RWPE2 (cell line): ENCODE results near the gene HLA-DQB1.
"Not testable (repeated sequence)": the region's sequence is repeated elsewhere in the genome, so short reads cannot be mapped to it uniquely, and the experiment has no call there.

ENCODE experiments used
- ATAC-seq: fragments of 200-7000 bp; cut with Tn5 transposase; 3 replicates; pipeline ENCODE4 v1.9.1; 2021; ENCODE audit warnings: low read depth
- DNase-seq: peaks from one replicate; pipeline ENCODE4 v3.0.0-alpha.2; 2020; ENCODE audit warnings: low spot score
- H3K27ac ChIP-seq: fragments of 450-650 bp; 2 replicates; pipeline ENCODE4 v1.5.1; 2017; ENCODE audit warnings: mild to moderate bottlenecking; ENCODE audit not compliant: poor library complexity, severe bottlenecking
- H3K27me3 ChIP-seq: fragments of 250-450 bp; sonication (Bioruptor Pico); 2 replicates; pipeline ENCODE4 v1.5.1; 2021; ENCODE audit warnings: mild to moderate bottlenecking, moderate library complexity; ENCODE audit not compliant: insufficient read depth, poor library complexity, severe bottlenecking
- H3K36me3 ChIP-seq: fragments of 250-450 bp; sonication (Bioruptor Pico); 2 replicates; pipeline ENCODE4 v1.5.1; 2020; ENCODE audit warnings: low read depth, mild to moderate bottlenecking, moderate library complexity
- H3K4me1 ChIP-seq: fragments of 250-450 bp; sonication (Bioruptor Pico); 2 replicates; pipeline ENCODE4 v1.5.1; 2021; ENCODE audit warnings: mild to moderate bottlenecking, moderate library complexity; ENCODE audit not compliant: insufficient read depth, poor library complexity, severe bottlenecking
- H3K4me3 ChIP-seq: fragments of 250-450 bp; sonication (Bioruptor Pico); 2 replicates; pipeline ENCODE4 v1.5.1; 2021; ENCODE audit warnings: mild to moderate bottlenecking, moderate library complexity; ENCODE audit not compliant: severe bottlenecking
- H3K9me3 ChIP-seq: fragments of 250-450 bp; sonication (Bioruptor Pico); 2 replicates; pipeline ENCODE4 v1.5.1; 2021; ENCODE audit warnings: mild to moderate bottlenecking, moderate library complexity; ENCODE audit not compliant: severe bottlenecking
- TF ChIP-seq, protein P1 (sequence below): fragments of 450-650 bp; IDR thresholded peaks from one replicate; pipeline ENCODE4 v1.5.1; 2017; ENCODE audit warnings: mild to moderate bottlenecking, moderate library complexity; ENCODE audit not compliant: poor library complexity, severe bottlenecking

Gene HLA-DQB1

DNA sequence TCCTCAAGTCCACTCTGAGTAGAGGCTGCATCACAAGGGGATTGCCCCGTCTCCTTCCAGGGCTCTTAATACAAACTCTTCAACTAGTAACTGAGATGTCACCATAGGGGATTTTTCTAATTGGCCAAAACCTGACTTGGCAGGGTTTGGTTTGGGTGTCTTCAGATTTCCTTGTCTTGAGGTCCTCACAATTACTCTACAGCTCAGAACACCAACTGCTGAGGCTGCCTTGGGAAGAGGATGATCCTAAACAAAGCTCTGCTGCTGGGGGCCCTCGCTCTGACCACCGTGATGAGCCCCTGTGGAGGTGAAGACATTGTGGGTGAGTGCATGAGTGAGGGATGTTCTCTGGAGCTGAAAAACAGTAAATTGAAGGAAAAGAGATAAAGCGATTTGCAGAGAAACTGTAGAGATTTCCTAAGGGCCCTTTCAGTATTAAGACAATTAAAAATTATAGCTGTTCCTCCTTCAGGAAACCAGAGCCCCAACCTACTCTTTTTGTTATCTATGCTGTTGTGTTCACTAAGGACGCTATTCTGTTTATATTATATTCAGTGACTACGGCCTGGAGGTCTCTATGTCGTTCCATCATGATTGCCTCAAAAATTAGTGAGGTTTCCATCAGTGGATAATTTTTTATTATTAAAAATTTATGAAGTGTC is 29.1 kb downstream of the HLA-DQB1 start, which contains the start of gene HLA-DQA1:
TSS of gene HLA-DQA1 (plus strand) at position 188 of the 662 bp plus-strand sequence. CDS start at position 241, 53 bp downstream.
- no peaks in the 10 kb centered on the region for H3K36me3 ChIP-seq
- H3K4me1 ChIP-seq = no peaks in the 10 kb centered on the region
- no peaks in the 10 kb centered on the region for H3K27me3 ChIP-seq
- no peak within 1 kb of the TSS for H3K4me3 ChIP-seq
- no peaks in the 10 kb centered on the region for H3K9me3 ChIP-seq
- H3K27ac ChIP-seq = no peak within 1 kb of the TSS
- no peak for DNase-seq
- TF ChIP-seq, protein P1, sequence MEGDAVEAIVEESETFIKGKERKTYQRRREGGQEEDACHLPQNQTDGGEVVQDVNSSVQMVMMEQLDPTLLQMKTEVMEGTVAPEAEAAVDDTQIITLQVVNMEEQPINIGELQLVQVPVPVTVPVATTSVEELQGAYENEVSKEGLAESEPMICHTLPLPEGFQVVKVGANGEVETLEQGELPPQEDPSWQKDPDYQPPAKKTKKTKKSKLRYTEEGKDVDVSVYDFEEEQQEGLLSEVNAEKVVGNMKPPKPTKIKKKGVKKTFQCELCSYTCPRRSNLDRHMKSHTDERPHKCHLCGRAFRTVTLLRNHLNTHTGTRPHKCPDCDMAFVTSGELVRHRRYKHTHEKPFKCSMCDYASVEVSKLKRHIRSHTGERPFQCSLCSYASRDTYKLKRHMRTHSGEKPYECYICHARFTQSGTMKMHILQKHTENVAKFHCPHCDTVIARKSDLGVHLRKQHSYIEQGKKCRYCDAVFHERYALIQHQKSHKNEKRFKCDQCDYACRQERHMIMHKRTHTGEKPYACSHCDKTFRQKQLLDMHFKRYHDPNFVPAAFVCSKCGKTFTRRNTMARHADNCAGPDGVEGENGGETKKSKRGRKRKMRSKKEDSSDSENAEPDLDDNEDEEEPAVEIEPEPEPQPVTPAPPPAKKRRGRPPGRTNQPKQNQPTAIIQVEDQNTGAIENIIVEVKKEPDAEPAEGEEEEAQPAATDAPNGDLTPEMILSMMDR = no peak
- ATAC-seq = no peak

DNA sequence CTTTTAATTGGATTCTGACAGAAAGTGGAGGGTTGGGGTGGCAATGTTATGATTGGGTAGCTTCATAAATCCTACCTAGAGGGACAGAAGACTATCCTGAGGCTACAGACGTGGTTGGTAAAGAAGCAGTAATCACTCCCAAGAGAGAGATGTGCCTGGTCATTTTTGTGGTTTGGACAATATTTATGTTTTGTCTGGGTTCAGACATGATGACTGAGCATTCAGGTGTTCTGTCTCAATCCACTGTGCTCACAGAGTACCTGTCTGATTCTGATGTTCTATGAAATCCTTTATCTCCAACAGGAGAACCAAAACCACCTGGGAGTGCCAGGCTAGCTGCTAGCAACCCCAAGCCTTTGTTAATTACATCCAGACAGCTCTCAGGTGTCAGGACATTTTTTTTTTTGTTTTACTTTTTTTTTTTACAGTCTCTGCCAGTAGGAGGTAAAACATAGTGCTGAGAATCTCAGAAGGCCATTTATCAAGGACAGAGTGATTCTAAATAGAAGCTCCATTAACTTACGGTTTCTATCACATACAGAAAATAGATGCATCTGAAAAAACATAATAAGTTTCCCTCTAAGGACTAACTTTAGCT is 30.8 kb downstream of the HLA-DQB1 start:
- Histone ChIP-seq H3K9me3 (no peaks in the 10 kb centered on the region), H3K27me3 (no peaks in the 10 kb centered on the region), H3K27ac (no peak overlapping the region), H3K4me1 (no peaks in the 10 kb centered on the region), H3K36me3 (no peaks in the 10 kb centered on the region), H3K4me3 (no peak overlapping the region)
- no peak for ATAC-seq
- TF ChIP-seq, protein P1 = no peak
- no peak for DNase-seq

DNA sequence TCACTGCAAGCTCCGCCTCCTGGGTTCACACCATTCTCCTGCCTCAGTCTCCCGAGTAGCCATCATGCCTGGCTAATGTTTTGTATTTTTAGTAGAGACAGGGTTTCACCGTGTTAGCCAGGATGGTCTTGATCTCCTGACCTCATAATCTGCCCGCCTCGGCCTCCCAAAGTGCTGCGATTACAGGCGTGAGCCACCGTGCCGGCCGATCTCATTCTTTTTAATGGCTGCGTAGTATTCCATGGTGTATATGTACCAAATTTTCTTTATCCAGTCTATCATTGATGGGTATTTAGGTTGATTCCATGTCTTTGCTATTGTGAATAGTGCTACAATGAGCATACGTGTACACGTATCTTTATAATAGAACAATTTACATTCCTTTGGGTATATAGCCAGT is 36.7 kb downstream of the HLA-DQB1 start:
- not testable (repeated sequence) for H3K36me3 ChIP-seq, H3K4me3 ChIP-seq, H3K4me1 ChIP-seq, H3K27ac ChIP-seq, H3K9me3 ChIP-seq, H3K27me3 ChIP-seq, ATAC-seq, DNase-seq

DNA sequence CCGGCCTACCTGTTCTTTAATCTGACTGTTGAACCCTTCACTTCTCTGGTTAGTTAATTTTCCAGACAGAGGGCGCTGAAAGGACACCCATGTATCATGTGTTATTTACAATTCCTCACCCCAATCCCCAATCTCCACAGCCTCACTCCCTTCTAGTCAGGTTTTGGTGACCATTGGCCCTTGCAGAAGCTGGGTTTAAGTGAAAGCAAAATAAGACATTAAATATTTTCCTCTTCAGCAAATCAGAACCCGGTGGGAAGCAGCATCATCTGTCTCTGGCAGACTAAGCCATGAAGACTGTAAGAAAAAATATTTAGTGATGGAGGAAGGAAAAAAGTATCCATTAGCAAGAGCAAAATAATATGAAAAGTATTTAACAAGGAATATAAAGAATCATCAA is 38.6 kb downstream of the HLA-DQB1 start:
- DNase-seq (no peak), ATAC-seq (no peak)
- Histone ChIP-seq H3K27ac (no peak overlapping the region), H3K4me1 (no peaks in the 10 kb centered on the region), H3K27me3 (no peaks in the 10 kb centered on the region), H3K4me3 (no peak overlapping the region), H3K9me3 (no peaks in the 10 kb centered on the region), H3K36me3 (no peaks in the 10 kb centered on the region)
- TF ChIP-seq, protein P1 = no peak

DNA sequence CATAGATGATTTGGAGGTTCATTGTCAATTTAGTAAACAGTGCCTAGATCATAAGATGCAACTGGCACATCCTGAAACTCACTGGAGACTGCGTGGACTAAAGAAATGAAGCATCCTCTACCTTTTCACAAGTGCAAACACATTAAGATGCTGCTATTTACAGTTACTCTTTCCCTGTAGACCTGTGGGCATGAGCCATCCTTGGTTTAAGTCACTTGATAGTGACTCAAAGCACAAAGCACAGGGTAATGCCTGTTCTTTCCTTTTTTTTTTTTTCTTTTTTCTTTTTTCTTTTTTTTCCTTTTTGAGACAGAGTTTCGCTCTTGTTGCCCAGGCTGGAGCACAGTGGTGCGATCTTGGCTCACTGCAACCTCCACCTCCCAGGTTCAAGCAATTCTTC is 39.2 kb downstream of the HLA-DQB1 start:
- no peaks in the 10 kb centered on the region for H3K9me3 ChIP-seq
- H3K27me3 ChIP-seq = no peaks in the 10 kb centered on the region

More for the DNA sequence above, 39.2 kb downstream of the HLA-DQB1 start:
- Histone ChIP-seq H3K27ac (no peak overlapping the region), H3K4me3 (no peak overlapping the region), H3K4me1 (no peaks in the 10 kb centered on the region), H3K36me3 (no peaks in the 10 kb centered on the region)
- TF ChIP-seq, protein P1 = no peak
- DNase-seq (no peak), ATAC-seq (no peak)
